Activated CD4-positive, alpha-beta T cell treated with anti-CD3 and anti-CD28 coated beads, Interleukin-2, amount 50 U/mL, for 16 hours (primary cell): ENCODE results near the gene FRY.
"Not testable (repeated sequence)": the region's sequence is repeated elsewhere in the genome, so short reads cannot be mapped to it uniquely, and the experiment has no call there.

Experiments used
- DNase-seq: peaks from one replicate; pipeline ENCODE4 v3.0.0-alpha.2; 2020

The FRY gene

DNA sequence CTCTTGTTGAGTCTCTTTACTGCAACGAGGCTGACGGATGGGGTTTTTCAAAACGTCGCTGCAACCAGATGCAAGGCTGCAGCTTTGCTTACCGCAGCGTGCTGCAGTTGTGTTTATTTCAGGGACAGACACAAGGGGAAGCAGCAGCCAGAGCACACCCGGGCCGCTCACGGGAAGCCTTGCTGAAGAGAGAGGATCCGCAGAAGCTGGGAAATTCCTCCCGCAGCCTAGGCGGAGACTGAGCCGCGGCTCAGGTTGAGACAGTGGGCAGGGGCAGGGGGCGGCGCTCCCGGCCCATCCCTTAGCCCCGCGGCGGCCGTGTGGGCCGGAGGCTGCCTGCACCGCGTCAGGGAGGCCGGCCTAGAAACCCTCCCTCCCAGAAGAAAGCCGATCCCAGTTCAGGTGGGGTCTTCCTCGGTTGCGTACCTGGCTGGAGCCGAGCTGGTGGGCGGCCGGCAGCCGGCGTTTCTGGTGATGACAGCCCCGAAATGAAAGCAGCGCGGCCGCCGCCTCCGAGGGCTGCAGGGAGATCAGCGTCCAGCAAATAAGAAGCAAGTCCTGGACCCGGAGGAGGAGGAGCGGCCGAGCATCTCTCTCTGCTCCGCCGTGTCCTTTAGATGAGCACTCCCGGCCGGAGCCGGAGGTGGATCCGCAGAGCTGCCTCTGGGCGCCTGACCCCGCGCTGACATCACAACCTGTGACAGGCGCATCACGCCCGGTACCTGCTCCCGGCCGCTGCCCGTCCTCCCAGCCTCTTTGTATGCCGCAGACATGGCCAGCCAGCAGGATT, at the start of gene FRY:
TSS of gene FRY (plus strand) at position 750 of the 790 bp plus-strand sequence. CDS start at position 772, 22 bp downstream.
- peak; percentile 56 for DNase-seq

GRCh38 chr13:31982124-31982523, 49.5 kb upstream of the FRY start:
- DNase-seq = no peak

- no peak for DNase-seq
Observed at GRCh38 chr13:31982540-31982939, 49.0 kb upstream of the FRY start.

GRCh38 chr13:31983696-31984095, 47.9 kb upstream of the FRY start:
- DNase-seq = not testable (repeated sequence)

GRCh38 chr13:31984388-31984787, 47.2 kb upstream of the FRY start:
- DNase-seq = not testable (repeated sequence)

DNA sequence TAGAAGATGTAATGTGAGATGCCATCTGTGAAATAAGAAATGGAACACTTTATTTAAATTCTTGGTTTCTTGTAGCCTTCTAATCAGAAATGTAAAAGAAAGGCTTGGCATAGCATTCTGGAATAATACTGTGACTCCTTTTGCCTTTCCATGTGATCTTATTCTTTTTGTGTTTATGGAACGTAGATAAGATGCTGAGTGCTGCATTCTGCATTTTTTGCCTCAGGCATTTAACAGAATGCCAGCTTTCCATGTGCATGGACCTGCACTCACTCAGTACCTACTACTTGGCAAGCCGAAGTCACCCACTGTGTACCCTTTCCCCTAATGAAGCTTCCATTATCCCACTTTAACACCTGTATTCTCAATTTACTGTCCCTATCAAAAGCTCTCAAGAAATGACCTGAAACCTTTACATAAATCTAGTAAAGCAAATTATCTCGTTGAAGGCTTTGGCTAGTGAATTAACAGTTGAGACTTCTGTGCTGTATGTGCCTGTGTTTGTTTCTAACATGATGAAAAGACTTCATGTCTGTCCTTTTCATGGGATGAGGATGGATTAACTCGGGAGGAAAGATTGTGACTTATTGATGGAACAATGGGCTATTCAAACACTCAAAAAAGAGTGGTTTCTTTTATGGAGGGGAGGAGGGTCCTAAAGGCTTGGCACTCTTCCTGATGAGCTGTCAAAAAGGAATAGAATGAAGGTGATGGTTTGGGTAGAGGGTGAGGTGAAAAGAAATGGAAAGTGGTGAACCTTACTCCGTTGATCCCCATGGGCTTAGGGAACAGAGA, 44.7 kb upstream of the FRY start:
- DNase-seq = no peak

GRCh38 chr13:31987535-31988170, 43.9 kb upstream of the FRY start:
- DNase-seq = no peak

DNA sequence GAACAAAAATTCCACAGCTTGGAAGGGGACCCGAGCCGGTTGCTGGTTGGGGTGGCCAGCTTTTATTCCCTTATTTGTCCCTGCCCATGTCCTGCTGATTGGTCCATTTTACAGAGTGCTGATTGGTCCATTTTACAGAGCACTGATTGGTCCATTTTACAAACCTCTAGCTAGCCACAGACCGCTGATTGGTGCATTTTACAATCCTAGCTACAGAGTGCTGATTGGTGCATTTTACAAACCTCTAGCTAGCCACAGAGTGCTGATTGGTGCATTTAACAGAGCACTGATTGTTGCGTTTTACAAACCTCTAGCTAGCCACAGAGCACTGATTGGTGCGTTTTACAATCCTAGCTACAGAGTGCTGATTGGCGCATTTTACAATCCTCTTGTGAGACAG, 37.2 kb upstream of the FRY start:
- DNase-seq = not testable (repeated sequence)

- DNase-seq = no peak
Observed at GRCh38 chr13:31996601-31997000, 35.0 kb upstream of the FRY start.

DNA sequence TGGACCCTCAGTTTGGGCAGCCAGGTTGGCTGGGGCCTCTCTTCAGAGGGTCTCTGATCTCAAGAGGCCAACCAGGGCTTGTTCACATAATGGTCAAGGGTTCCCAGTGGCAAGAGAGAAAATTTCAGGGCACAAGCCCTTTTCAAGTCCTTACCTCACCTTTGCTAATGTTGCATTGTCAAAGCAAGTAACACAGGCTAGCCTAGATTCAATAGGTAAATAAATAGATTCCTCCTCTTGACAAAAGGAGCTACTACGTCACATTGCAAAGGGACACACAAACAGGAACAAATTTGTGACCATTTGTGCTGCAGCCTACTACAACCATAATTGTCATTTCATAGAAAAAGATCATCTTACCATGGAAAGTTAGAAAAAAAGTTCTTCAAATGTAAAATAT, 33.9 kb upstream of the FRY start:
- DNase-seq = no peak

GRCh38 chr13:31998131-31998530, 33.4 kb upstream of the FRY start:
- no peak for DNase-seq

DNA sequence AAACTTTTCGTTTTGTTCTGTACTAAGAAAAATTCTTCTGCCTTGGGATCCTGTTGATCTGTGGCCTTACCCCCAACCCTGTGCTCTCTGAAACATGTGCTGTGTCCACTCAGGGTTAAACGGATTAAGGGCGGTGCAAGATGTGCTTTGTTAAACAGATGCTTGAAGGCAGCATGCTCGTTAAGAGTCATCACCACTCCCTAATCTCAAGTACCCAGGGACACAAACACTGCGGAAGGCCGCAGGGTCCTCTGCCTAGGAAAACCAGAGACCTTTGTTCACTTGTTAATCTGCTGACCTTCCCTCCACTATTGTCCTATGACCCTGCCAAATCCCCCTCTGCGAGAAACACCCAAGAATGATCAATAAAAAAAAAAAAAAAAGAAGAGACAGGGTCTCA, 30.8 kb upstream of the FRY start:
- DNase-seq = not testable (repeated sequence)

- peak; percentile 45 for DNase-seq
Observed at GRCh38 chr13:32001154-32001768, 30.3 kb upstream of the FRY start.

- DNase-seq = no peak
Observed at GRCh38 chr13:32001769-32002168, 29.8 kb upstream of the FRY start.

DNA sequence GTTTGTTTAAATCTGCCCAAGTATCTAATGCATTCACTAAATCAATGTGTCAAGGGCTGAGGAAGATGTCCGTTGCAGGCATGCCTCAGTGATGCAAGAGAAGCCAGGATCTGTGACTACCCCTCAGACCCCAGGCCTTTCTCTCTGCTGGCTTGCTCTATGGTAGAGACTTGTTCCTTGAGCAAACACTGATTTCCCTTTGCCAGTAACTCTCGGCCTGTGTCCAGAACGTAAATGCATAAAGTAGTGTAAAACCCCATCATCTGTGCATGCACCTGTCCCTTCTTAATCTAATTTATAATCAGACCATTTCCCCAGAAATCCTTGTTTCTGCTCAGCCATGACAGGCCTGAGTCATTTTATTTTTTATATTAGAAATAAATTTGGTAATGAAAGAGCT, 28.7 kb upstream of the FRY start:
- DNase-seq = no peak

DNA sequence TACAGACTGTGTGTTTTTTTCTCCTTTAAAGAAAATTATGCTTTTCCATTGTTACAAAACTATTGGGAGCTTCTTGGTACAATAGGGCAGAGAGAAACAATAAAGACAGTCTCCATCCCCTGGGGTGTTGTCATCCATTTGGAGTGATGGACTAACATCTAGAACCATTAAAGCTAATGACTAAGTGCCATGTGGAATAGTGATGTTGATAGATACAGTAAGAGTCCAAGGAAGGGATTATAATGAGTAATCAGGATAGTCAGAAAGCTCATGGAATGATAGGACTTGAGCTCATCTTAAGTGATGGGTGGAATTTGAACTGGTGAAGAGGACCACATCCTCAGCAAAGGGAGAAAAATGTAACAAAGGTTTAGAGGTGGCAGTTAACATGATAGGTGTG, 24.1 kb upstream of the FRY start:
- no peak for DNase-seq

DNA sequence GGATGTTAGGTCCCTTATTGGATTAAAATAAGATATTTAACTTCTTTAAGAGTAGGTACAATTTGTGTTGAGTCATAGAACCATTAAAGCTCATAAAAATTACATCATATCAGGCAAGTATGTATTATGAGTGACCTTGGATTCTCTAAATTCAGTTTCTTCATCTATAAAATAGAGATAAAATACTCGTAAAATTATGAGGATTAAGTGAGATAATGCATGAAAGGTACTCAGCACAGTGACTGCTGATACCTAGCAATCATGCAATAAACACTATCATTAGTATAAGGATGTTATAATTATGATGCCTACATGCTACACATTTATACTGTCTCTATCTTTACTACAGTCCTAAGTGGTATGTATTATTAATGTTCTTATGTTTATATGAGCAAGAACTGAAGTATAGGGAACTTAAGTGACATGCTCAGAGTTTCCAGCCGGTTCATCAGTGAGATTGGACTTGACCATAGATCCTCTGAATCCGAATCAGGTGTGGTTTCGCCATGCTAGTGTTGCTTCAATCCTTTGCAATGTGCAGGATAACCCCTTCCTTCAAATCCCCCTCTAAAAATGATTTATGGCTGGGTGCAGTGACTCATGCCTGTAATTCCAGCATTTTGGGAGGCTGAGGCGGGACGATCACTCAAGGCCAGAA, 22.9 kb upstream of the FRY start:
- DNase-seq = no peak

- no peak for DNase-seq
Observed at GRCh38 chr13:32009362-32009761, 22.2 kb upstream of the FRY start.

- no peak for DNase-seq
Observed at GRCh38 chr13:32010136-32010535, 21.4 kb upstream of the FRY start.

- no peak for DNase-seq
Observed at GRCh38 chr13:32011971-32012370, 19.6 kb upstream of the FRY start.

DNA sequence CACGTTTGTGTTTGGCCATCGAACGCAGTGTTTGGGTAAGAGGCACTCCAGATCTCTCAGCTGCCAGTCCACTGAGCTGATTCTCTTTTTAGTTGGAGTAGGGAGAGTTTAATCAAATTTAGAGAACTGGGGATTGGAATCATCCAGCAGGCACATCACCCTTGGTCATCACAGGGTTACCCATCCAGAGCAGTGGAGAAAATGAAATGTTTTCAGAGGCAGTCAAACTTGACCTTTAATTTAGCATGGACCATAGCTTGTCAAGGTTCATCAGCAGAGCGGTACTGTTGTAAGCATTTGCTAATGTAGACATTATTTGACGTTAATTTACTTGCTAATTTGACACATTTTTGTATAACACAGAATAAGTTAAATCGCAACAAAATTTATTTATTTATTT, 18.4 kb upstream of the FRY start:
- no peak for DNase-seq

GRCh38 chr13:32016119-32016518, 15.5 kb upstream of the FRY start:
- DNase-seq = no peak

GRCh38 chr13:32016631-32017030, 14.9 kb upstream of the FRY start:
- DNase-seq = no peak
